TTC549 (cell line): ENCODE results near the gene LAMC1.
"Not testable (repeated sequence)": the region's sequence is repeated elsewhere in the genome, so short reads cannot be mapped to it uniquely, and the experiment has no call there.

Experiments
- FAIRE-seq: peaks from 2 replicates; lab custom pipeline; 2012; peaks lifted over from hg19 to GRCh38; lab: Jason Lieb, UNC

LAMC1 gene

GRCh38 chr1:183043872-183044854, 20.9 kb downstream of the LAMC1 start:
- FAIRE-seq, result no peak

GRCh38 chr1:183044893-183045649, 21.9 kb downstream of the LAMC1 start:
- FAIRE-seq, result peak; percentile 20

DNA sequence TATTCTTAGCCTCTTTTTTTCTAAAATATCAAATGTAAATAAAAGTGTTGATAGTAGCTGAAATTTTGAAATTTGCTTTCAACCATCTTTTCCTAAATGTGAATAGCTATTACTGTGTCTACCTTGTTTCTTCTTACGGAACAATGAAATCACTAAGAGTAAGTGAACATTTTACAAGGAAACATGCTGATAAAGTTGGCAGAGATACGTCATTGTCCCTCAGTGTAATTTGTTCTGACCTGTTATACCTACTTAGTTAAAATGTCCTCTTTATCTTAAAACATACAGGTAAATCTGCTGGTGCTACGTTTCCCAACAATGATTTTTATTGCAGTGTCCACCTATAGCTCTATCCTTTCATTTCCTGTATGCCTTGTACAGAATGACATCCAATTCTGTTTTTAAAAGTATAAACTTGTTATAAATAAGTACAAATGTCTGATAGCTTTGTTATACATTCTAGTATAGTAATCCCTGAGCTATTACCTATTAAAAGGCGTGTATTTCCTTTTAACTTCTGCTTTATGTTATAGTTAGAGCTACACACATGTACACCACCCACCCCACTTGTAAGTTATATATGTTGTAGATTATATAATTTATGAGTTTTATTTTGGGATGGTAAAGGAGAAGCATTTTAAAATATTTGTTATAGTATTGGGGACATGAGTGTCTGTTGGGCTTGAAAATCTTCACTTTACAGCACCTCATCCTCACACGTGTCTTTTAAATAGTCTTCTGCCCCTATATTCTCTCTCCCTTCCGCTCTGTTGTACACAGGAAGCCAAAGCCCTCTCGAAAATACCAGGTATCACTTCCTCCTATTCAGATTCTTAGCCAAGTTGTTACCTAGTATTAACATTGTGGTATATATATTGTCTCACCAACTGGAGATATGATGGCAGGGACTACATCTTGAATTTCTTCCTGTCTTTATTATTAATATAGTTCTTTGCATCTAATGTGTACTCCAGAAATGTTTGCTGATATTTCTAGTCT, 25.2 kb downstream of the LAMC1 start:
- no peak for FAIRE-seq

GRCh38 chr1:183051546-183051945, 28.3 kb downstream of the LAMC1 start:
- no peak for FAIRE-seq

DNA sequence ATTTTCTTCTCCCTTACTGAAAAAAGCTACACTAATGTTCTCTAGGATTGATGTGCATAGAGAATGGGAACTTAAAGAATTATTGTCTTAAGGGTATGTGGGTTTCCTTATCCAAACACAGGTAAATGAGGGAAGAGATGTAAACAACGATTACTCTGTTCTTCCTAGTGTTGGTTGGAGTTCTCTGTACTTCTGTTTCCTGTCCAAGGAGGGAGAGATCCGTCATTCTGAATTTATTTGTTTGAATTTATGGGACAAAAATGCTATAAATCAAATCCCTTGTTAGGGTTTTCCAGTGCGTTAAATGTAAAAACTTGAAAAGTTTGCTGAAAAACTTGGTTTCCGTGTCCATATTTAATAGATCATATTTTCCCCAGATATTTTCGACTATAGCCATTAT, 29.6 kb downstream of the LAMC1 start:
- no peak for FAIRE-seq

GRCh38 chr1:183058851-183059502, 35.8 kb downstream of the LAMC1 start:
- no peak for FAIRE-seq

DNA sequence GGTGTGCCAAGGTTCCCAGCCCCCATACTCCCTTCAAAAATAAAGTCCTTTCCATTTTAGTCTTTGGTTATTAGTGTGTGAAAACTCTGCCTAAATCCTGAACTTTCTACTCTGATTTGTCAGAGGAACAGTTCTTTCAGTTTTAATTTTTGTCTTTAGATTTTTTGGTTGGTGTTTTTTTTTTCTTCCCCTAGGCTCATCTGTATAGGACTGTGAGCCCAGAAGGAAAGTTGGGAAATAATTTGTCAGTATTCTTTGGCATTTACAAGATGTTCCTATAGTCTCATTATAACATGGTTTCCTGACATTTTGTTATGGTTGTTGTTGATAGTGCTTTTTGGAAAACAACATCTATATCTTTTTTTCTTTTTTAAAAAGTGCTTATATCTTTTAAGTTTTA, 38.0 kb downstream of the LAMC1 start:
- peak; percentile 83 for FAIRE-seq

GRCh38 chr1:183063349-183063748, 40.1 kb downstream of the LAMC1 start:
- FAIRE-seq, result peak; percentile 25

DNA sequence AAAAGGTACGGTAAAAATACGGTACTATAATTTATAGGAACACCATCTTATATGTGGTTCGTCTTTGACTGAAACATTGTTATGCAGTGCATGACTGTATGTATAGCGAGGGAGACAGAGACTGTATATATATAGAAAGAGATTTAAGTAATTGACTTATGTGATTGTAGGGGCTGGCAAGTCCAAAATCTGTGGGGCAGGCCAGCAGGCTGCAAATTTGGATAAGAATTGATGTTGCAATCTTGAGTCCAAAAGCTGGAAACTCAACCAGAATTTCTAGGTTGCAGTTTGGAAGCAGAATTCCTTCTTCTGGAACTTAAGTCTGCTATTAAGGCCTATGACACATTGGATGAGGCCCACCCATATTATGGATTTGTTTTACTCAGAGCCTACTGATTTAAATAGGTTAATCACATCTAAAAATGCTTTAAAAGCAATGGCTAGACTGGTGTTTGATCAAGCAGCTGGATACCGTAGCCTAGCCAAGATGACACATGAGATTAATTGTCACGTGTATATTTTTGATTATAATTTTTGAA, 42.0 kb downstream of the LAMC1 start:
- no peak for FAIRE-seq

- FAIRE-seq, result not testable (repeated sequence)
Measured at GRCh38 chr1:183066432-183066831, 43.2 kb downstream of the LAMC1 start.

- no peak for FAIRE-seq
Measured at GRCh38 chr1:183069562-183070216, 46.5 kb downstream of the LAMC1 start.

DNA sequence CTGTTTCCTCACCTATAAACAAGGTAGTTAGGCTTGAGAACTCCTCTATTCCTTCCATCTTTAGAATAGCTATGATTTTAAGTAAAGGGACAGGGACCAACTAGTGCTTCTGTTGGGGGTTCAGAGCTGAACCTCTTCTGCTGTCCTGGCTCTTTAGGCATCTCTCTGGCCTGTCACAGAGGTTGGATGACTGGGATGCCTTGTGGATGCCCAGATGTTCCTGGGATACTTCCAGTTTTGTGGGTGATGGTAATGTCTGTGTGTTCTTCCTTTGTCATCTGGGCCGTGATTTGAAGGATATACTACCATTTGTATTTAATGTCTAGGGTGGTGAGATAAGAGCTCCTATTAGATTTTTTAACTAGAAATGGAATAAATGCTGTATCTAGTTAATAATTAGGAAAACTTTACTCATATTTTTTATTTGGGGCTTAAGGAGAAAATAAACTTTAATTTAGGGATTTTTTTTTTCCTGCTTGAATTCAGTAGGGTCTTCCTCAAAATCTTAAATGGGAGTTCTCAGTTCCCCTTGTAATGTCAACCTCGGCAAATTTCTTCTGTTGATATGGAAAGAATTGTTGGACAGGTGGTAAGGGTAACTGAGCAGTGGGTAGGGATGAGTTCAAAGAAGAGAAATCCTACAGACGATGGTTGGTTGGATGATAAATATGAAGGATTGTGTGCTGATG, 47.2 kb downstream of the LAMC1 start:
- FAIRE-seq, result no peak

GRCh38 chr1:183070923-183071618, 47.9 kb downstream of the LAMC1 start:
- no peak for FAIRE-seq

DNA sequence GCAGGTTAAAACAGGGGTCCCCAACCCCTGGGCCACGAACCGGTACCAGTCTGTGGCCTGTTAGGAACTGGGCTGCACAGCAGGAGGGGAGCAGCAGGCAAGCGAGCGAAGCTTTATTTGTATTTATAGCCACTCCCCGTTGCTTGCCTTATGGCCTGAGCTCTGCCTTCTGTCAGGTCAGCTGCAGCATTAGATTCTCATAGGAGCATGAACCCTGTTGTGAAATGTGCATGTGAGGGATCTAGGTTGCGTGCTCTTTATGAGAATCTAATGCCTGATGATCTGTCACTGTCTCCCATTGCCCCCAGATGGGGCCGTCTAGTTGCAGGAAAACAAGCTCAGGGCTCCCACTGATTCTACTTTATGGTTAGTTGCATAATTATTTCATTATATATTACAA, 49.4 kb downstream of the LAMC1 start:
- FAIRE-seq, result not testable (repeated sequence)

DNA sequence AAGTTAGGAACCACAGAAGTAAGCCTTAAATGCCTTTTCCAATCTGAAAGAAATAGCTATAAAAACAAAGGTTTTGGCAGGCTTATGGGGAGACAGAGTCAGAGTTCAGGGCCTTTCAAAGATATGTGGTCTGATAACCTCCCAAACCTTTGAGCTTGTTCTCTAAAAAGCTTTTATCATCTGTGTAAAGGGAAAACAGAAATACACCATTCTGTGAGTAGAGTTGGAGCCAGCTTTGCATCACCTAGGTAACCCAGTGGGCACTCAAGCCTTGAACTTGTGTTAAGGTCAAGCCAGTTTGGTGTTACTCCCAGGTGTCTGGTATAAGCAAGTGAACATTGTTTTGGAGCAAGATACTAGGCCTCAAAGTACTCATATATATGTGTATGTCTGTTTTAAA, 50.1 kb downstream of the LAMC1 start:
- FAIRE-seq, result no peak

- FAIRE-seq, result no peak
Measured at GRCh38 chr1:183074215-183074614, 51.0 kb downstream of the LAMC1 start.

GRCh38 chr1:183075861-183076260, 52.6 kb downstream of the LAMC1 start:
- FAIRE-seq, result no peak

DNA sequence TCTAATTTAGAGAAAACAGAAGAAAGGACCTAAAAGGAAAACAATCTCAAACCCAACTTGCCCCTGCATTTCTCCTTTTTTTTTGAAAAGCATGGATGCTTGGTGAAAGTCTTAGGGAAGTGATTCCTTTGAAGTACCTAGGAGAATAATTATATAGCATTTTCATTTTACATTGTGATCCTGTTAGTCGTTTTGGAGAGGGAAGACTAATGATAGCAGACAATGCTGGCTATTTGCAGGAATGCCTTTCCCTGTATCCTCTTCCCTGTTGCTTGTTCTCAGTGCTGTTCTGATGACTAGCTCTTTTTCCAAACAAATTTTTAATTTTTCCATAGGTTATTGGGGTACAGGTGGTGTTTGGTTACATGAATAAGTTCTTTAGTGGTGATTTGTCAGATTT, 53.9 kb downstream of the LAMC1 start:
- no peak for FAIRE-seq

DNA sequence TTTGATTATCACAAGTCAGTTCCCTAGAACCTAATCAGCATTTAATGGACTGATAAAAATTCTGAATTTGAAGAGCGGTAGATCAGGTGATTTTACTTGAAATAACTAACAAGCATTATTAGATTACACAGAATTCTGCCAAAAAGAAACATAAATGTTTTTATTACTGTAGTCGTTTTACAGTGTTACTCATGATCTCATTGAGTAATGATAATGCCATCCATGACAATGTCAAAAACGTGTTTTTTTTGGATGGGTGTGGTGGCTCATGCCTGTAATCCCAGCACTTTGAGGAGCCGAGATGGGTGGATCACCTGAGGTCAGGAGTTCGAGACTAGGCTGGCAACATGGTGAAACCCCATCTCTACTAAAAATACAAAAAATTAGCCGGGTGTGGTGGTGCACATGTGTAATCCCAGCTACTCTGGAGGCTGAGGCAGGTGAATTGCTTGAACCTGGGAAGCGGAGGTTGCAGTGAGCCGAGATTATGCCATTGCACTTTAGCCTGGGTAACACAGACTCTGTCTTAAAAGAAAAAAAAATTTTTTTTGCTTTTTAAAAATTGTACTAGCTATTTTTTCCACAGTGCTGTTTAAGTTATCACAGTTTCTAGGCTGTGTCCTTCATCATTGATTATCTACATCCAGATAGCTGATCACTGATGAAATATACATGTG, 56.6 kb downstream of the LAMC1 start:
- no peak for FAIRE-seq
